ENCODE results near the gene MS4A4E. TPM values are rescaled to one million over a fixed set of nuclear protein-coding genes. Genes with fewer than 3 reads are reported as not detected.

Gene MS4A4E
- total RNA-seq, 2 experiments from 2014 or later, result not detected

GRCh38 chr11:60183591-60184205 is 59.2 kb downstream of the MS4A4E start:
- Mint-ChIP-seq H3K36me3 (ENCODE audit: low read depth) (no peaks in the 10 kb centered on the region), H3K9me3 (peaks cover 2% of the 10 kb centered on the region), H3K4me1 (peaks cover 3% of the 10 kb centered on the region), H3K27me3 (peaks cover 3% of the 10 kb centered on the region), H3K4me3 (no peak overlapping the region), H3K27ac (no peak overlapping the region)
- DNase-seq, result no peak
- ChIA-PET CTCF (no interaction called here), POLR2A (no interaction called here)

- Mint-ChIP-seq H3K27ac (no peak within 1 kb of the TSS), H3K4me3 (no peak within 1 kb of the TSS), H3K9me3 (peaks cover 2% of the 10 kb centered on the region), H3K27me3 (peaks cover 3% of the 10 kb centered on the region), H3K36me3 (ENCODE audit: low read depth) (no peaks in the 10 kb centered on the region), H3K4me1 (peaks cover 3% of the 10 kb centered on the region)
- ChIA-PET POLR2A (no interaction called here), CTCF (no interaction called here)
- DNase-seq, result no peak
Observed at GRCh38 chr11:60182541-60183330, 60.2 kb downstream of the MS4A4E start, which contains the start of gene MS4A6A. TSS of gene MS4A6A (minus strand) at chr11:60183083. CDS start at chr11:60181727, 1,356 bp downstream.

- Mint-ChIP-seq H3K9me3 (no peaks in the 10 kb centered on the region), H3K27ac (no peak overlapping the region), H3K36me3 (ENCODE audit: low read depth) (no peaks in the 10 kb centered on the region), H3K27me3 (no peaks in the 10 kb centered on the region), H3K4me1 (no peaks in the 10 kb centered on the region), H3K4me3 (no peak overlapping the region)
- no peak for DNase-seq
- POLR2A ChIA-PET, result no interaction called here
- CTCF ChIA-PET, result no interaction called here
Observed at GRCh38 chr11:60175860-60176275, 67.1 kb downstream of the MS4A4E start.

- Mint-ChIP-seq H3K4me1 (no peaks in the 10 kb centered on the region), H3K4me3 (no peak overlapping the region), H3K9me3 (peaks cover 13% of the 10 kb centered on the region), H3K27me3 (peaks cover 5% of the 10 kb centered on the region), H3K36me3 (ENCODE audit: low read depth) (no peaks in the 10 kb centered on the region), H3K27ac (no peak overlapping the region)
- DNase-seq, result no peak
- ChIA-PET POLR2A (no interaction called here), CTCF (interaction anchor here (0.6 kb wide), 2 partner anchors 719 to 1922 kb away, joined by 3 to 4 read pairs; no protein-coding TSS in a partner anchor)
Observed at GRCh38 chr11:60172011-60172410, 70.9 kb downstream of the MS4A4E start.

GRCh38 chr11:60170566-60170965 is 72.4 kb downstream of the MS4A4E start:
- Mint-ChIP-seq H3K36me3 (ENCODE audit: low read depth) (no peaks in the 10 kb centered on the region), H3K4me1 (peaks cover 2% of the 10 kb centered on the region), H3K9me3 (peaks cover 16% of the 10 kb centered on the region), H3K27me3 (peaks cover 5% of the 10 kb centered on the region), H3K27ac (no peak overlapping the region), H3K4me3 (no peak overlapping the region)
- CTCF ChIA-PET, result no interaction called here
- no peak for DNase-seq
- POLR2A ChIA-PET, result no interaction called here

GRCh38 chr11:60169264-60169915 is 73.5 kb downstream of the MS4A4E start:
- peaks cover 9% of the 10 kb centered on the region for H3K4me1 Mint-ChIP-seq
- peaks cover 23% of the 10 kb centered on the region for H3K9me3 Mint-ChIP-seq
- ChIA-PET CTCF (no interaction called here), POLR2A (no interaction called here)
- peaks cover 6% of the 10 kb centered on the region for H3K27me3 Mint-ChIP-seq
- H3K27ac Mint-ChIP-seq, result no peak overlapping the region
- H3K4me3 Mint-ChIP-seq, result no peak overlapping the region
- H3K36me3 Mint-ChIP-seq (ENCODE audit: low read depth), result no peaks in the 10 kb centered on the region
- no peak for DNase-seq

GRCh38 chr11:60168306-60168705 is 74.6 kb downstream of the MS4A4E start:
- no peak overlapping the region for H3K4me3 Mint-ChIP-seq
- ChIA-PET POLR2A (no interaction called here), CTCF (no interaction called here)

GRCh38 chr11:60165951-60166350 is 77.0 kb downstream of the MS4A4E start:
- ChIA-PET CTCF (no interaction called here), POLR2A (no interaction called here)
- H3K4me3 Mint-ChIP-seq, result no peak overlapping the region
- no peak for DNase-seq
- peaks cover 9% of the 10 kb centered on the region for H3K4me1 Mint-ChIP-seq
- peaks cover 27% of the 10 kb centered on the region for H3K9me3 Mint-ChIP-seq
- no peaks in the 10 kb centered on the region for H3K36me3 Mint-ChIP-seq (ENCODE audit: low read depth)
- no peak overlapping the region for H3K27ac Mint-ChIP-seq
- H3K27me3 Mint-ChIP-seq, result peaks cover 6% of the 10 kb centered on the region

More at GRCh38 chr11:60168306-60168705, 74.6 kb downstream of the MS4A4E start:
- peaks cover 6% of the 10 kb centered on the region for H3K27me3 Mint-ChIP-seq
- H3K36me3 Mint-ChIP-seq (ENCODE audit: low read depth), result no peaks in the 10 kb centered on the region
- H3K27ac Mint-ChIP-seq, result no peak overlapping the region
- peaks cover 9% of the 10 kb centered on the region for H3K4me1 Mint-ChIP-seq
- DNase-seq, result no peak
- H3K9me3 Mint-ChIP-seq, result peaks cover 27% of the 10 kb centered on the region

- peaks cover 4% of the 10 kb centered on the region for H3K27me3 Mint-ChIP-seq
- H3K4me3 Mint-ChIP-seq, result no peak overlapping the region
- H3K36me3 Mint-ChIP-seq (ENCODE audit: low read depth), result no peaks in the 10 kb centered on the region
- POLR2A ChIA-PET, result no interaction called here
- H3K27ac Mint-ChIP-seq, result no peak overlapping the region
- H3K9me3 Mint-ChIP-seq, result peaks cover 27% of the 10 kb centered on the region
- H3K4me1 Mint-ChIP-seq, result peaks cover 9% of the 10 kb centered on the region
- no peak for DNase-seq
- CTCF ChIA-PET, result no interaction called here
Observed at GRCh38 chr11:60165538-60165937, 77.4 kb downstream of the MS4A4E start.

GRCh38 chr11:60164550-60165075 is 78.3 kb downstream of the MS4A4E start:
- H3K27me3 Mint-ChIP-seq, result peaks cover 2% of the 10 kb centered on the region
- no peaks in the 10 kb centered on the region for H3K36me3 Mint-ChIP-seq (ENCODE audit: low read depth)
- no peak overlapping the region for H3K4me3 Mint-ChIP-seq
- CTCF ChIA-PET, result interaction anchor here (0.6 kb wide), 1 partner anchor 413 kb away, joined by 3 read pairs; no protein-coding TSS in a partner anchor
- H3K4me1 Mint-ChIP-seq, result peaks cover 9% of the 10 kb centered on the region
- no peak overlapping the region for H3K27ac Mint-ChIP-seq
- no peak for DNase-seq
- H3K9me3 Mint-ChIP-seq, result peaks cover 27% of the 10 kb centered on the region
- POLR2A ChIA-PET, result no interaction called here

GRCh38 chr11:60161766-60162165 is 81.2 kb downstream of the MS4A4E start:
- Mint-ChIP-seq H3K27me3 (peaks cover 4% of the 10 kb centered on the region), H3K9me3 (peaks cover 14% of the 10 kb centered on the region)
- CTCF ChIA-PET, result no interaction called here

GRCh38 chr11:60161107-60161506 is 81.8 kb downstream of the MS4A4E start:
- H3K27ac Mint-ChIP-seq, result no peak overlapping the region
- no peaks in the 10 kb centered on the region for H3K36me3 Mint-ChIP-seq (ENCODE audit: low read depth)
- no peak overlapping the region for H3K4me3 Mint-ChIP-seq
- no peak for DNase-seq
- POLR2A ChIA-PET, result no interaction called here
- CTCF ChIA-PET, result no interaction called here
- peaks cover 11% of the 10 kb centered on the region for H3K4me1 Mint-ChIP-seq
- peaks cover 4% of the 10 kb centered on the region for H3K27me3 Mint-ChIP-seq
- peaks cover 14% of the 10 kb centered on the region for H3K9me3 Mint-ChIP-seq

More at GRCh38 chr11:60161766-60162165, 81.2 kb downstream of the MS4A4E start:
- Mint-ChIP-seq H3K4me3 (no peak overlapping the region), H3K4me1 (peaks cover 9% of the 10 kb centered on the region), H3K36me3 (ENCODE audit: low read depth) (no peaks in the 10 kb centered on the region), H3K27ac (no peak overlapping the region)
- POLR2A ChIA-PET, result no interaction called here
- no peak for DNase-seq

GRCh38 chr11:60159868-60160267 is 83.1 kb downstream of the MS4A4E start:
- Mint-ChIP-seq H3K4me3 (no peak overlapping the region), H3K9me3 (peaks cover 6% of the 10 kb centered on the region), H3K4me1 (peaks cover 10% of the 10 kb centered on the region), H3K27me3 (peaks cover 3% of the 10 kb centered on the region), H3K27ac (no peak overlapping the region), H3K36me3 (ENCODE audit: low read depth) (no peaks in the 10 kb centered on the region)
- ChIA-PET POLR2A (no interaction called here), CTCF (interaction anchor here (0.6 kb wide), 1 partner anchor 110 kb away, joined by 4 read pairs; no protein-coding TSS in a partner anchor)
- DNase-seq, result no peak
